ENCODE measurements around the gene OSBPL1A. TPM values are rescaled to one million over a fixed set of nuclear protein-coding genes. Genes with fewer than 3 reads are reported as not detected.

OSBPL1A gene
- total and polyA plus RNA-seq, 2 experiments from 2014 or later = 23.1 to 33.3 TPM

DNA sequence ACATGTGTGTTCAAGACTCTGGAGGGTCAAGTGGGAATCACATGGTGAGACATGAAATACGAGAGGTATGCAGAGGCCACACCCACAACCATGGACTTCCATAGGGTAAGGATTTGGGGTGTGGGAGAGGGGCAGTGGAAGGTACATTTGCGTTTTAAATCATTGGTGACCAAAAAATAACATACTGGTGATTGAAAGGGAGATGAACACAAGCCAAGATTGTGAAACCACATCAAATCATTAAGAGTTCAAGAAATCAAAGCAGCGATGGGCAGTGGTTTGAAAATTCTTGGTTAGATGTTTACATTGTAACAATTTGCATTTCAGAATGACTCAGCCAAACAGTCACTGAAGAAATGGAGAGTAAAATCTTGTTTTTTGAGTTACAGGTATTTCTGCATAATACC lies 260.7 kb downstream of the OSBPL1A start:
- H3K27me3 ChIP-seq = peaks cover 4% of the 10 kb centered on the region
- no peaks in the 10 kb centered on the region for H3K4me1 ChIP-seq (ENCODE audit: low read depth)
- no peak overlapping the region for H3K27ac ChIP-seq
- peaks cover 2% of the 10 kb centered on the region for H3K36me3 ChIP-seq
- TF ChIP-seq, protein P1, sequence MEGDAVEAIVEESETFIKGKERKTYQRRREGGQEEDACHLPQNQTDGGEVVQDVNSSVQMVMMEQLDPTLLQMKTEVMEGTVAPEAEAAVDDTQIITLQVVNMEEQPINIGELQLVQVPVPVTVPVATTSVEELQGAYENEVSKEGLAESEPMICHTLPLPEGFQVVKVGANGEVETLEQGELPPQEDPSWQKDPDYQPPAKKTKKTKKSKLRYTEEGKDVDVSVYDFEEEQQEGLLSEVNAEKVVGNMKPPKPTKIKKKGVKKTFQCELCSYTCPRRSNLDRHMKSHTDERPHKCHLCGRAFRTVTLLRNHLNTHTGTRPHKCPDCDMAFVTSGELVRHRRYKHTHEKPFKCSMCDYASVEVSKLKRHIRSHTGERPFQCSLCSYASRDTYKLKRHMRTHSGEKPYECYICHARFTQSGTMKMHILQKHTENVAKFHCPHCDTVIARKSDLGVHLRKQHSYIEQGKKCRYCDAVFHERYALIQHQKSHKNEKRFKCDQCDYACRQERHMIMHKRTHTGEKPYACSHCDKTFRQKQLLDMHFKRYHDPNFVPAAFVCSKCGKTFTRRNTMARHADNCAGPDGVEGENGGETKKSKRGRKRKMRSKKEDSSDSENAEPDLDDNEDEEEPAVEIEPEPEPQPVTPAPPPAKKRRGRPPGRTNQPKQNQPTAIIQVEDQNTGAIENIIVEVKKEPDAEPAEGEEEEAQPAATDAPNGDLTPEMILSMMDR (IDR thresholded peaks at IDR 0.05; ENCODE audit: low read depth, low read length) = no peak
- no peak overlapping the region for H3K4me3 ChIP-seq
- no peak for DNase-seq (ENCODE audit: low read depth in 1 of 2, low spot score in 1 of 2)
- no peaks in the 10 kb centered on the region for H3K9me3 ChIP-seq (ENCODE audit: low read depth)

DNA sequence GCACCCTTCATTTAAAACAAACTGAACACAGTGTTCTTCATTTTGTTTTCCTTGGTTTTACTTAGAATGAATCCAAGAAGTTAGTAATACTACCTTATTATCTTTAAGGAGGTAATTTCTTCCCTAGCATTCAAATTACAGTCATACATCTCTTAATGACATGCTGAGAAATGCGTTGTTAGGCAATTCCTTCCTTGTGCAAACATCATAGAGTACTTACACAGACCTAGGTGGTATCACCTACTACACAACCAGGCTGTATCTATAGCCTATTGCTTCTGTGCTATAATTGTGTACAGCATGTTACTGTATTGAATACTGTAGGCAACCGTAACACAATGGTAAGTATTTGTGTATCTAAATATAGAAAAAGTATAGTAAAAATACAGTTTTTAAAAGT lies 267.1 kb downstream of the OSBPL1A start:
- H3K36me3 ChIP-seq = peaks cover 2% of the 10 kb centered on the region
- H3K9me3 ChIP-seq (ENCODE audit: low read depth) = no peaks in the 10 kb centered on the region
- H3K27ac ChIP-seq = no peak overlapping the region
- TF ChIP-seq, protein P1 (IDR thresholded peaks at IDR 0.05; ENCODE audit: low read depth, low read length) = no peak
- H3K27me3 ChIP-seq = no peaks in the 10 kb centered on the region
- no peak overlapping the region for H3K4me3 ChIP-seq
- no peaks in the 10 kb centered on the region for H3K4me1 ChIP-seq (ENCODE audit: low read depth)
- no peak for DNase-seq (ENCODE audit: low read depth in 1 of 2, low spot score in 1 of 2)

DNA sequence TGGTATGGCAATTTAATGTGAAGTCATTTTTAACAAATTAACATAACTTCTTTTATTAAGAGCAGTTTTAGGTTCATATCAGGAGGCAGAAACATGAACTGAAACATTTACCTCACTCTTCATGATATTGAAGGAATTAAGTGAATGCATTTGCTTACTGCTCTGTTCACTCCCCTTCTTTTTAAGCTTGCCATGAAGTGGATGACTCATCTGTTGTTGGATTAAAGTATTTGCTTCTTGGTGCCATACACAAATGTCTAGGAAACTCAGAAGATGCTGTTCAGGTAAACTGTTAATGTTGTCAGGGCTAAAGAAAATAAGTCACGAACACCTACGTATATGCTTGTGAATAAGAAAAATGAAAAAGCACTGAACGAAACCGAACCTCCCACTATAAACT lies 268.9 kb downstream of the OSBPL1A start:
- Histone ChIP-seq H3K4me3 (no peak overlapping the region), H3K27me3 (no peaks in the 10 kb centered on the region), H3K36me3 (peaks cover 2% of the 10 kb centered on the region), H3K27ac (no peak overlapping the region), H3K9me3 (ENCODE audit: low read depth) (no peaks in the 10 kb centered on the region), H3K4me1 (ENCODE audit: low read depth) (no peaks in the 10 kb centered on the region)
- TF ChIP-seq, protein P1 (IDR thresholded peaks at IDR 0.05; ENCODE audit: low read depth, low read length) = no peak
- no peak for DNase-seq (ENCODE audit: low read depth in 1 of 2, low spot score in 1 of 2)

DNA sequence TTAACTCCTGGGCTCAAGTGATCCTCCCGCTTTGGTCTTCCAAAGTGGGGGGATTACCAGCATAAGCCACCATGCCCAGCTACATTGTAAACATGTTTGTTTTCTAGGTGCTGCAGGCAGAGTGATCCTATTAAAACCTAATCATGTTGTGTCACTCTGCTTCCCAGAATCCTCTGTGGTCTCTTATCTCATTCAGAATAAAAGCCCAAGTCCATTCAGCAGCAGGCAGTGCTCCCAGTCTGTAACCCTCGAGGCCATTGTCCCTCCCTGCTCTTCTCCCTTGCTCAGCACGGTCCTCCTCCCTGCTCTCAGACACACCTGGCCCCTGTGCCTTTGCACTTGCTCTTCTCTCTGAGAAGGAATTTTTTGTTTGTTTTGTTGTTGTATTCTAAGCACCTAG lies 269.9 kb downstream of the OSBPL1A start:
- Histone ChIP-seq H3K4me1 (ENCODE audit: low read depth) (no peaks in the 10 kb centered on the region), H3K27ac (no peak overlapping the region), H3K36me3 (no peaks in the 10 kb centered on the region), H3K9me3 (ENCODE audit: low read depth) (no peaks in the 10 kb centered on the region), H3K4me3 (no peak overlapping the region), H3K27me3 (no peaks in the 10 kb centered on the region)
- TF ChIP-seq, protein P1 (IDR thresholded peaks at IDR 0.05; ENCODE audit: low read depth, low read length) = no peak
- DNase-seq (ENCODE audit: low read depth in 1 of 2, low spot score in 1 of 2) = no peak

DNA sequence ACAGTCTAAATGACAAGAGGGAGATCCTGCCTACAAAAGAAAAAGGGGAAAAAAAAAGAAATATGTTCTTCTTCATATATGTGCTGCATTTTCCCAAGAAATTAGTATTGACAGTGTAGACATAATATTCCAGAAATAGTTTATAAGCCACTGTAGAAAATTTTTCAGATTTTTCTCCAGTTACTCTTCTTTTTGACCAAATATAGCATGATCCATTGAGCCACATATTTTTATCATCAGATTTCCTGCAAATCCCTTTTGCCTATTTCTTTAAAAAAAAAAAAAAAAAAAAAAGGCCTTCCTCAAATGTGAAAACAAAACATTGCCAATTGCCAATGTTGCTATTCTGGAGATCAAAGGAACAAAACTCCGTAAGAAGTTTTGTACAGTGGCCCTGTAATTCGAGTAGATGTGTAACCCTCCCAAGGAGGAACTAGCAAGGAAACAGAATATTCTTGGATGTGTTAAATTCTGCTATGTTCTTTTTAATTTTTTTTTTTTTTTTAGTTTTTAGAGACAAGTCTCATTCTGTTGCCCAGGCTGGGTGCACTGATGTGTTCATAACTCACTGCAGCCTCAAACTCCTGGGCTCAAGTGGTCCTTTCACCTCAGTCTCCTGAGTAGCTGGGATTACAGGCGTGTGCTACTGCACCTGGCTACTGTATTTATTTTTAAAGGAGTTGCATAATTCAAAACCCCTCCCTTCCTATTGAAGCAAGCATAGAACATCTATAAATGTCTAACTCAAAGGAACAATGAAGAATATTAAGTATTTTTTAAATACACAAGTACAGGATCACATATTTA lies 271.3 kb downstream of the OSBPL1A start:
- Histone ChIP-seq H3K4me3 (no peak overlapping the region), H3K4me1 (ENCODE audit: low read depth) (no peaks in the 10 kb centered on the region), H3K27me3 (no peaks in the 10 kb centered on the region), H3K9me3 (ENCODE audit: low read depth) (no peaks in the 10 kb centered on the region), H3K36me3 (no peaks in the 10 kb centered on the region), H3K27ac (no peak overlapping the region)
- TF ChIP-seq, protein P1 (IDR thresholded peaks at IDR 0.05; ENCODE audit: low read depth, low read length) = no peak
- DNase-seq (ENCODE audit: low read depth in 1 of 2, low spot score in 1 of 2) = peak in 1 of 2 donors; percentile 9
